Stimulated activated CD4-positive, alpha-beta T cell treated with anti-CD3 and anti-CD28 coated beads, Interleukin-4, amount 100 ng/mL, for 48 hours (primary cell): ENCODE measurements around the gene SLC27A5.
"Not testable (repeated sequence)": the region's sequence is repeated elsewhere in the genome, so short reads cannot be mapped to it uniquely, and the experiment has no call there.

Source experiments
- DNase-seq, 2 donors: peaks; one replicate each; pipeline ENCODE4 v3.0.0-alpha.2; 2020; ENCODE audit warnings: low read depth in 2 of 2

SLC27A5 gene

DNA sequence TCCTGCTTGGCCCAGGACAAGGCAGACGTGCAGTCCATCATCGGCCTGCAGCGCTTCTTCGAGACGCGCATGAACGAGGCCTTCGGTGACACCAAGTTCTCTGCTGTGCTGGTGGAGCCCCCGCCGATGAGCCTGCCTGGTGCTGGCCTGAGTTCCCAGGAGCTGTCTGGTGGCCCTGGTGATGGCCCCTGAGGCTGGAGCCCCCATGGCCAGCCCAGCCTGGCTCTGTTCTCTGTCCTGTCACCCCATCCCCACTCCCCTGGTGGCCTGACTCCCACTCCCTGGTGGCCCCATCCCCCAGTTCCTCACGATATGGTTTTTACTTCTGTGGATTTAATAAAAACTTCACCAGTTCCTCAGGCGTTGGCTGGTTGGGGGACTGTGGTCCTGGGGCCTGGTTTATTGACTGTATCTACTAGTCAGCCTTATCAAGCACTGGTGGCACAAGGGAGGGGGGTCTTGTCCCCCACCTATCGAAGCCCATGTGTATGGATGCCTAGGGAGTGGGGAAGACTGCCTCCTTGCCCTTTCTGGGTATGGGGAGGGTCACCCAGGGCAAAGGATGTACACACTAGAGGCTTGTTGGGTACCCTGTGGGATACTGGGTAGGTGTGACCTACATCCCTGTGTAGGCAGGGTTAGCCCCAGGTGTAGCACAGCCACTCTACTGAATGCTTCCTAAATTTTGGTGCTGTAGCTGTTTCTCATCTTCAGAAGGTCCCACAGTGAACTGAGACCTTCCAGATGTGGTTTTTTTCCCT lies 38.8 kb upstream of the SLC27A5 start:
- DNase-seq: no peak

GRCh38 chr19:58549664-58550361 lies 38.0 kb upstream of the SLC27A5 start:
- DNase-seq: no peak

DNA sequence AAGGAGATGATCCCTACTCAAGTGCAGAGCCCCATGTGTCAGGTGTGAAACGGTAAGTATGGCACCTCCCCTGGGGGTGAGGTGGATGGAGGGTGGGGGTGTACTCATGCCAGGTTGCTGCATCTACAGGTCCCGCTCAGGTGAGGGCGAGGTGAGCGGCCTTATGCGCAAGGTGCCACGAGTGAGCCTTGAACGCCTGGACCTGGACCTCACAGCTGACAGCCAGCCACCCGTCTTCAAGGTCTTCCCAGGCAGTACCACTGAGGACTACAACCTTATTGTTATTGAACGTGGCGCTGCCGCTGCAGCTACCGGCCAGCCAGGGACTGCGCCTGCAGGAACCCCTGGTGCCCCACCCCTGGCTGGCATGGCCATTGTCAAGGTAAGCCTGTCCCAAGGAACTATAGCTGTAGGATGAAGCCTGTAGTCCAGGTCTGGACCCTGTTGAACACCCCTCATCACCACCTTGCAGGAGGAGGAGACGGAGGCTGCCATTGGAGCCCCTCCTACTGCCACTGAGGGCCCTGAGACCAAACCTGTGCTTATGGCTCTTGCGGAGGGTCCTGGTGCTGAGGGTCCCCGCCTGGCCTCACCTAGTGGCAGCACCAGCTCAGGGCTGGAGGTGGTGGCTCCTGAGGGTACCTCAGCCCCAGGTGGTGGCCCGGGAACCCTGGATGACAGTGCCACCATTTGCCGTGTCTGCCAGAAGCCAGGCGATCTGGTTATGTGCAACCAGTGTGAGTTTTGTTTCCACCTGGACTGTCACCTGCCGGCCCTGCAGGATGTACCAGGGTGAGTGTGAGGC lies 37.3 kb upstream of the SLC27A5 start:
- no peak for DNase-seq

DNA sequence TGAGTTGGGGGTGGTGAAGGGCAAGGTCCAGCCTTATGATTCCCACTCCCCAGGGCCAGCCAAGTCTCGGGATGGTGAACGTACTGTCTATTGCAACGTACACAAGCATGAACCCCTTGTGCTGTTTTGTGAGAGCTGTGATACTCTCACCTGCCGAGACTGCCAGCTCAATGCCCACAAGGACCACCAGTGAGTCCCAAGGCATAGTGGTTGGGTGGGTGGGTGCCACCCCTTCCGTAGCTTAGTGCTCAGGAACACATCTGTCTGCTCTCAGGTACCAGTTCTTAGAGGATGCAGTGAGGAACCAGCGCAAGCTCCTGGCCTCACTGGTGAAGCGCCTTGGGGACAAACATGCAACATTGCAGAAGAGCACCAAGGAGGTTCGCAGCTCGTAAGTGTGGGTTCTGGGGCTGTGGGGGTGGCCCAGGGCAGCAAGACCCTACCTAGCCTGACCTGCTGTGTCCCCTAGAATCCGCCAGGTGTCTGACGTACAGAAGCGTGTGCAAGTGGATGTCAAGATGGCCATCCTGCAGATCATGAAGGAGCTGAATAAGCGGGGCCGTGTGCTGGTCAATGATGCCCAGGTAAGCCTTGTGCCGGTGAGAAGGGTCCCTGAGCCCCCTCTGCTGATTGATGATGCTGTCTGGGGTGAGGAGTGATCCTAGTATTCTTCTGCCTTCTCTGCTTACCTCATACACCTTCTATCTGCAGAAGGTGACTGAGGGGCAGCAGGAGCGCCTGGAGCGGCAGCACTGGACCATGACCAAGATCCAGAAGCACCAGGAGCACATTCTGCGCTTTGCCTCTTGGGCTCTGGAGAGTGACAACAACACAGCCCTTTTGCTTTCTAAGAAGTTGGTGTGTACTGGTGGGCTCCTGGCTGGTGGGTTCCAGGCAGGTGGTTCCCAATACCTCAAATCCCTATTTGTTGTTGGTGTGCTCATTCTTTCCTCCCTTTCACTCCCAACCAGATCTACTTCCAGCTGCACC lies 35.8 kb upstream of the SLC27A5 start:
- no peak for DNase-seq

DNA sequence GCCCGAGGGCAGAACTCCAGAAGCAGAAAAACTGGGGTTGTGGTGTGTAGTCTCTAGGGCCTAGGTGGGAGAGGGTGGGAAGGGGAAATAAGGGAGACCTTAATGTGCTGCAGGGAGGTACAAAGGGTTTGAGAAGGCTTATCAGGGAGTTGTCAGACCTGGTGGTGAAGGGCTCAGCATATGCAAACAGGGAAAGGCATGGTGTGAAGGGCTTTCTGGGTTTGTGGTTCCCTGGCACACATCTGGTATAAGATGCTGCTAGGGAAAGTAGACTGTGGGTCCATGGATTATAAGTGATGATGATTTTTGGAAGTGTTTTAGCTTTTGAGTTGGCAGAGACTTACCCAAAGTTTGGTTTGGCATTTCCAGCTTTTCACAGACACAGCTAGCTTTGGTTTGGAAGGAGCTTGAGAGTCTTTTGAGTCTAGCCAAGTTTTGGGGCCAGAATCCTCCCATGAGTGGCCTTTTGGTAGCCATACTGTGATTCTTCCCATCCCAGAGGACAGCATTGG lies 34.3 kb upstream of the SLC27A5 start:
- no peak for DNase-seq

- DNase-seq: no peak
These were observed 33.7 kb upstream of the SLC27A5 start for GRCh38 chr19:58545286-58546018.

DNA sequence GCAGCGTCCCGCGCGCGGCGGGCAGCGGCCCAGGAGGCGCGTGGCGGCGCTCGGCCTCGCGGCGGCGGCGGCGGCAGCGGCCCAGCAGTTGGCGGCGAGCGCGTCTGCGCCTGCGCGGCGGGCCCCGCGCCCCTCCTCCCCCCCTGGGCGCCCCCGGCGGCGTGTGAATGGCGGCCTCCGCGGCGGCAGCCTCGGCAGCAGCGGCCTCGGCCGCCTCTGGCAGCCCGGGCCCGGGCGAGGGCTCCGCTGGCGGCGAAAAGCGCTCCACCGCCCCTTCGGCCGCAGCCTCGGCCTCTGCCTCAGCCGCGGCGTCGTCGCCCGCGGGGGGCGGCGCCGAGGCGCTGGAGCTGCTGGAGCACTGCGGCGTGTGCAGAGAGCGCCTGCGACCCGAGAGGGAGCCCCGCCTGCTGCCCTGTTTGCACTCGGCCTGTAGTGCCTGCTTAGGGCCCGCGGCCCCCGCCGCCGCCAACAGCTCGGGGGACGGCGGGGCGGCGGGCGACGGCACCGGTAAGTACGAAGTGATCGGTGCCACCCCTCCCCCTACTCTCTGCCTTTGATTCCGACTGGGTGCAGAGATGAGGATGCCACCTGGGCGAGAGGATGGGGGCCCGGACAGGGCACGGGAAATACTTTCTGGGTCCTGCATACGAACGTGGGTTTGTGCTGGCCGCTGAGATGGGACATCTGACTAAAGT lies 32.9 kb upstream of the SLC27A5 start:
- DNase-seq: peak in 1 of 2 donors; percentile 52

GRCh38 chr19:58543826-58544590 lies 32.2 kb upstream of the SLC27A5 start, which contains the start of gene TRIM28:
Gene TRIM28, plus strand, starts transcription at chr19:58544064. Its CDS starts 694 bp downstream, at chr19:58544758.
- peak; percentile 99 to 100 for DNase-seq

- DNase-seq: not testable (repeated sequence)
These were observed 31.0 kb upstream of the SLC27A5 start for GRCh38 chr19:58542641-58543372.

DNA sequence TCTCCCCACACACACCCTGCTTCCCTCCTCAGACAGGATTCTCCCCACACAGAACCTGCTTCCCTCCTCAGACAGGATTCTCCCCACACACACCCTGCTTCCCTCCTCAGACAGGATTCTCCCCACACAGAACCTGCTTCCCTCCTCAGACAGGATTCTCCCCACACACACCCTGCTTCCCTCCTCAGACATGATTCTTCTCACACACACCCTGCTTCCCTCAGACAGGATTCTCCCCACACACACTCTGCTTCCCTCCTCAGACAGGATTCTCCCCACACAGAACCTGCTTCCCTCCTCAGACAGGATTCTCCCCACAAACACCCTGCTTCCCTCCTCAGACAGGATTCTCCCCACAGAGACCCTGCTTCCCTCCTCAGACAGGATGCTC lies 27.4 kb upstream of the SLC27A5 start:
- DNase-seq: not testable (repeated sequence)

- DNase-seq: peak in 1 of 2 donors; percentile 40
These were observed 26.7 kb upstream of the SLC27A5 start for GRCh38 chr19:58538257-58539168.

- DNase-seq: no peak
These were observed 25.3 kb upstream of the SLC27A5 start for GRCh38 chr19:58536852-58537798.

DNA sequence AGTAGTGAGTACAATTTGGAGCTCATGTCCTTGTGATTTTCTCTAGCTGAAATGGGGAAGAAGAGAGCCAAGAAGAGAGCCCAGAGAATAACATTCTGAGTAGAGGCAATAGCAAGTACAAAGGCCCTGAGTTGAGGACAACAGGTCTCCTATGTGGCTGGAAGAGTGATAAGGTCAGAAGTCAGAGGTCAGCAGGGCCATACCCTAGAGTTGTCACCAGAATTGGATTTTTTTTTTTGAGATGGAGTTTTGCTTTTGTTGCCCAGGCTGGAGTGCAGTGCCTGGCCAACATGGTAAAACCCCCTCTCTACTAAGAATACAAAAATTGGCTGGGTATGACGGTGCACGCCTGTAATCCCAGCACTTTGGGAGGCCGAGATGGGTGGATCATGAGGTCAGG lies 24.1 kb upstream of the SLC27A5 start:
- DNase-seq: no peak

DNA sequence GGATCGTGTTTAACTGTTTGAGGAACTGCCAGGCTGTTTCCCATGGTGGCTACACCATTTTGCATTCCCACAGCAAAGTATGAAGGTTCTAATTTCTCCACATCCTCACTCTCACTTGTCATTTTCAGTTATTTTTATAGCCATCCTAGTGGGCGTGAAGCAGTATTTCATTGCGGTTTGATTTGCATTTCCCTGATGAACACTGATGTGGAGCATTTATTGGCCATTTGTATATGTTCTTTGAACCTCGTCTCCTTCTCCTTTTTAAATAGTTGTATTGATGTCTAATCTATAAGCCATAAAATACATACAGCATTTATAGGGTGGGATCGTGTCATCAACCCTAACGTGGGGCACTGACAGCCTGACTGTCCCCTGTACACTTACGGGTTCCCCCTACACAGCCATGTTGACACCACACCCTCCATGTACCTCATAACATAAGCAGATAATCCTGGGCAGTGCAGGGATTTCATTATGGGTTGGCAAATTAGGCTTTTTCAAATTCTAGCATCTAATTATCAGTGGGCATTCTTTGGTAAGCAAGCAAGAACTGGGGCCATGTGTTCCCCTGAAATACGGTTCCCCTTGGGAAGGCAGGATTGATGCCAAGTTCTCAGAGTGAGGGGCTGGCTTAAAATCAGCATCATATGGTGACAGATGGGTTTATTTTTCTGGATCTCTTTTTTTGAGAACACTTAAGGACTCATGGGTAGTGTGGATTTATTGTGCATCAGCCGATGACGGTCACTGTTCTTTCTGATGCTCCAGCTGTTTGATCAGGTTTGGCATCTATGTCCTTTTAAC lies 19.4 kb upstream of the SLC27A5 start:
- no peak for DNase-seq

DNA sequence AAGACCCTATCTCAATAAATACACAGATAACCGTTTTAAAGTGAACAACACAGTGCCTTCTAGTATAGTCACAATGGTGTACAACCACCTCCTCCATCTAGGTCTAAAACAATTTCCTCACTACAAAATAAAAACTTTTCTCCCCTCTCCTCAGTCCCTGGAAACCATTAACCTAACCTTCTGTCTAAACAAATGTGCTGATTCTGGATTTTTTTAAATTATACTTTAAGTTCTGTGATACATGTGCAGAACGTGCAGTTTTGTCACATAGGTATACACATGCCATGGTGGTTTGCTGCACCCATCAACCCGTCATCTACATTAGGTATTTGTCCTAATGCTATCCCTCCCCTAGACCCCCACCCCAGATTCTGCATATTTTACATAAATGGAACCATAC lies 17.6 kb upstream of the SLC27A5 start:
- DNase-seq: no peak
